HS-5 (cell line): ENCODE results near the gene TMEM30B.

ENCODE experiments used
- DNase-seq: peaks from one replicate; pipeline ENCODE4 v3.0.0-alpha.2; 2012; ENCODE audit warnings: low read depth

Gene TMEM30B

GRCh38 chr14:61298824-61299223 lies 17.7 kb upstream of the TMEM30B start:
- no peak for DNase-seq

DNA sequence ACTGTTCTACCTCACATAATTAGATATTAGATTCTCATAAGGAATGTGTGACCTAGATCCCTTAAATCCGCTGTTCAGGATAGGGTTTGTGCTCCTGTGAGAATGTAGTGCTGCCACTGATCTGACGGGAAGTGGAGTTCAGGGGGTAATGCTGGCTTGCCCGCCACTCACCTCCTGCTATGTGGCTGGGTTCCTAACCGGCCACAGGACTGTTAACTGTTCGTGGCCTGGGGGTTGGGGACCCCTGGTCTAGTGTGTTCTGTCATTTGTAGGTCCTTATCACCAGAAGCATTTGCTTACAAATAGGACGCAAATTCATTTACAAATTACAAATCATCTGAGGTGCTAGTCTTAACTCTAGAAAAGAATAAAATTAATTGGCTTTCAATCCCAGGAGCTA lies 16.4 kb upstream of the TMEM30B start:
- no peak for DNase-seq

- DNase-seq, result no peak
These were observed 15.8 kb upstream of the TMEM30B start for GRCh38 chr14:61296719-61297502.

DNA sequence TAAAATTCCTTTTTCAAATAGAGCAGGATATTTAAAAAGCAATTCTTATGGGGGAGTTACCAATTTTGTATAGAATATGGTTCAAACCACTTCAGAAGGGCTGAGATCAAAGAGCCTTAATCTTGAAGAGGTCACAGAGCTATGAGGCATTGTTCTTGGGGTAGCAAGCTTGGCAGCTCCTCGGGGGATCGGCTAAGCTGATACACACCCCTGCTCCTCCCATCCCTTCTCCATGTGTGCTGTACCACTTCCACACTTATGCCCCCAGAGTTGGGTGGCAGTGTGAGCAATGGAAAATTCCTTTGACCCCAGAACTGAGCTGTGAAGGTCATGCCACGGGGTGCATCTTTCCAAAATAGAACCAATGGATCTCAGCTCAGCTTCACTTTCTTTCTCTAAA lies 15.0 kb upstream of the TMEM30B start:
- no peak for DNase-seq

DNA sequence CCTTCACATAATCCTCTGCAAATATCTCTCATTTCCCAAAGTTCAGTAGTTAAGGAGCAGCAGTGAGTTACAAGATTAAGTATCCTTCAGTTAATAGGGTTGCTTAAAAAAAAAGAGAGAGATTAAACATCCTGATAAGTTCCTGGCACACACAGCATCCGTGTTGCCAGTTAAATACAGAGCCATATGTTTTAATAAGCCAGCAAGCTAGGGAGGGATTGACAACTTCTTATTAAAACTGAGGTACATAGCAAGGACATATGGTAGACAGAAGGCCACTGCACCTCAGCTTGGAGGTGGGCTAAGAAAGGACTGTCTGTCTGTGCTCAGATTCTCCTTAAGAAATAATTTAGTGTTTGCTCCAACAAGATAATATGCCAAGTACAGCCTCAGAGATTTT lies 9.6 kb upstream of the TMEM30B start:
- DNase-seq, result no peak

- DNase-seq, result no peak
These were observed 7.6 kb upstream of the TMEM30B start for GRCh38 chr14:61288720-61289119.

GRCh38 chr14:61288228-61288627 lies 7.1 kb upstream of the TMEM30B start:
- no peak for DNase-seq

DNA sequence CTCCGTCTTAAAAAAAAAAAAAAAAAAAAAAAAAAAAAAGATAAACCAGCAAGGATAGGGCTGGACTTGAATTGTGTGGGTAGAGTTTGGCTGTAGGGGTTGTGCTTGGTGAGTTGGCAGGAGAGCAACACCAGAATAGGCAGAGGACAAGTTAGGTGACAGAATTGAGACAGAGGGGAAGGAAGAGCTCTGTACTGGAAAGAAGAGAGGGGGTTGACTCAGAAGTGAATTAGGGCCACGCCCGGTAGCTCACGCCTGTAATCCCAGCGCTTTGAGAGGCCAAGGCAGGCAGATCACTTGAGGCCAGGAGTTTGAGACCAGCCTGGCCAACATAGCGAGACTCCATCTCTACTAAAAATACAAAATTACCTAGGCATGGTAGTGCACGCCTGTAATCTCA lies 6.1 kb upstream of the TMEM30B start:
- no peak for DNase-seq

DNA sequence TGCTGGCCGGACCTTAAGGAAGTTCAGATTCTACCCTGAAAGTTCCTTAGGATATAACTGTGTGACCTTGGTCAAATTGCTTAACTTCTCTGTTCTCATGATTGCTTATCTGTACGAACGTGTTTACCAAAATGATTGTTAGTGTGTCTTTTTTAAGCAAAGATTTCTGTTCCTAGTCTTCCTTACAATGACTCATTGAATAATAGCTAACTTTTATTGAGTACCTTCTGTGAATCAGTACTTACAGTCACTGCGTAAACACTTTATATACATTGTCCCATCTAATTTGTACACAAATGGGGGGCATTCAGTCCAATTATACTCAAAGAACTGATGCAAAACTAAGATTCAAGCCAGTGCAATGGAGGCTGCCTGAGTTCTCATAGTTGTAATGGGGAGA lies 4.2 kb upstream of the TMEM30B start:
- DNase-seq, result no peak

- no peak for DNase-seq
These were observed 2.9 kb upstream of the TMEM30B start for GRCh38 chr14:61284001-61284400.

DNA sequence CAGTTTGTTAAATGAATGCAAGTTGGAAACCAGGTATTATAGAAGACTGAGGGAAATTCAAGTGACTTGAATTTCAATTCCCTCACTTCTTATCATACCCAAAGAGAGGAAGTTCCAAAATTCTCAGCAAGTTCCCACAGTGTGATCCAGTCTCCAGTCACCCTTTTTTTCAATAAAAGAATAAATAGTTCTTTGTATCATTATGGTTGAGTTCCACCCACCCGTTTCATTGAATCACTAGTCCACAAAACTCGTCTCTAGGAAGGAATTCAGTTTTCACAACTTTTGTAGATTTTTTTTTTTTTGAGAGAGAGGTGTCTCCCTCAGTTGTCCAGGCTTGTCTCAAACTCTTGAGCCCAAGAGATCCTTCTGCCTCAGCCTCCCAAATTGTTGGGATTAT lies 1.6 kb upstream of the TMEM30B start:
- no peak for DNase-seq

DNA sequence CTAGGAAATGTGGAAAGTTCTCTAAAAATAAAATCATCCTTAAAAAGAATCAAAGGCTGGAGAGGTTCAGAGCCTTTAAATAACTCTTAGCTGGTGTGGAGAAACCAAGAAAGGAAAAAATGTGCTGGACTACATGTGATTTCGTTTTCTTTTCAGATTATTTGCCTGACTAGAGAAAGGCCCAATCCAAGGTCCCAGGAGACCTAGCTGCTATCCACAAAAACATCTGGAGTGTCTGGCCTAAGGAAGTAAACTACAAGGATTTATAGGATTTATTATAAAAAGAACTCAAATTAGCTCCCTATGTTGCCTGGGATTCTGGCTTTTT lies 774 bp upstream of the TMEM30B start:
- no peak for DNase-seq

GRCh38 chr14:61280526-61281185 lies 482 bp downstream of the TMEM30B start:
- DNase-seq, result no peak

DNA sequence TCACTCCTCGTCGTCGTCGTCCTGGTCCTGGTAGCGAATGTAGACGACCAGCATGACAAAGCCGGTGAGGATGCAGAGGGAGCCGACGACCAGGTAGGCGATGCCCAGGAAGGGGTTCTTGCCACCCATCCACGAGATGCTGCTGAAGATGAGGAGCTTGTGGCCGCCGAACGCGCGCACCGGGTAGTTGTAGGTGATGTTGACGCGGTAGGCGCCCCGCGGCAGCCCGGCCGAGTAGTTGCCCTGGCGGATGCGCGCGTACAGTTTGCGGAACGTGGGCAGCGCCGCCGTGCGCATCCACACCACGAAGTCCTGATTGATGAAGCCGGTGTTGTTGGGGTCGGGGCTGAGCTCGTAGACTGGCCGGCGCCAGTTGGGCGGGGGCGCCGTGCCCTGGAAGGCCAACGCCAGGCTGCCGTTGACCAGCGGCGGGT lies 1.0 kb downstream of the TMEM30B start:
- no peak for DNase-seq

GRCh38 chr14:61279082-61279481 lies 2.1 kb downstream of the TMEM30B start:
- DNase-seq, result no peak

DNA sequence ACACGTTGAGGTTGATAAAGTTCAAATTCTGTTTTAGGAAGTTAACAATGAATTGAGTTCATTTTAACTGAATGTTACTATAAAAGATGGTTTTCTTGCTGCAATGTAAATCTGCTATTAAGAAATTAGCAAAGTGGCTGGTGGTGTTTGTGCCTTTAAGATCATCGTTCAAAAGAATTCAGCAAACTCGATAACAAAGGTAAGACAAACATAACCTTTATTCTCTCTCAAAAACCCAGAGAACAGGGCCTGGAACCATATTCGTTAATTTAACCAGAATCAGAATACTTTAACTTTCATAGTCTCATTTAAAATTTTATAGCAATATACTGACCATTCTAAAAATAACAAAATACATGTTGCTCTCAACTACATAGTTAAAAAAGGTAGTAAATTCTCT lies 3.4 kb downstream of the TMEM30B start:
- DNase-seq, result no peak

GRCh38 chr14:61277232-61277631 lies 3.9 kb downstream of the TMEM30B start:
- no peak for DNase-seq

DNA sequence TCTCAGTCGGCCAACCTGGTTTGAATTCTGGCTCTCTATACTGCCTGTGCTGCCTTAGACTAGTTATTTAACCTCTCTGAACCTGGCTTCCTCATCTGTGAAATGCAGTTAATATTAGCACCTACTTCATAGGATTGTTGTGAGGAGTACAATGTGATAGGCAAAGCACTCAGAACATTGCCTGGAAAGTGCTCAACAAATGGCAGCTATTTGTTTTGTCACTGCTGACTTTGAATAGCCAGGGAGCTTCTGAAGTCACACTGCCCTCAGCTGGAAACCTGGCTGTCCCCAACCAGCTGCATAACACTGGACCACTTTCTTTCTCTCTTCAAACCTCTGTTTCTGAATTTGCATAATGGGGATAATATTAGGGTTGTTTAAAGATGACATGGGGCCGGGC lies 9.6 kb downstream of the TMEM30B start:
- no peak for DNase-seq

- DNase-seq, result no peak
These were observed 10.4 kb downstream of the TMEM30B start for GRCh38 chr14:61270714-61271113.

GRCh38 chr14:61269321-61270083 lies 11.6 kb downstream of the TMEM30B start:
- no peak for DNase-seq

DNA sequence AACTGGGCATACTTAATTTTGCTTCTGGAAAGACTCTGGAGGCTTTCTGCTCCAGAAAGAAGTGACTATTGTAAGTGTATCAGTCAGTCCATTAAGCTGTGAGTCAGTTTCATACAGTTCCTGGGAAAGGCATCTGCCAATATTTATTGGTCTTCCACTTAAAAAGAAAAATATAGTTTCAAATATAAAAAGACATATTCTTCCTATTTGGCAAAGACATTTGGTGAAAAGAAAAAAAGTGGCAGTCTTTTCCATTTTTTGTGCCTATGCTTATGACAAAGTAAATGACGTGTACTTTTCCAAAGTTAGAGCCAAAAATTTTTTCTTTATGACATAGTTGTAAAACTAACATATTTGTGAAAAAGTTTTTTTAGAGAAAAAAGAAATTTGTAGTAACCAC lies 12.3 kb downstream of the TMEM30B start:
- DNase-seq, result no peak

GRCh38 chr14:61266891-61267740 lies 14.0 kb downstream of the TMEM30B start:
- no peak for DNase-seq
